Urothelium cell line (cell line): ENCODE results near the gene PLAC9.
"Not testable (repeated sequence)": the region's sequence is repeated elsewhere in the genome, so short reads cannot be mapped to it uniquely, and the experiment has no call there.

Experiments used
- DNase-seq: peaks from one replicate; pipeline ENCODE4 v3.0.0; 2011; ENCODE audit warnings: low spot score, mixed read lengths
- FAIRE-seq: peaks from 2 replicates; lab custom pipeline; 2011; peaks lifted over from hg19 to GRCh38; lab: Jason Lieb, UNC

The PLAC9 gene

DNA sequence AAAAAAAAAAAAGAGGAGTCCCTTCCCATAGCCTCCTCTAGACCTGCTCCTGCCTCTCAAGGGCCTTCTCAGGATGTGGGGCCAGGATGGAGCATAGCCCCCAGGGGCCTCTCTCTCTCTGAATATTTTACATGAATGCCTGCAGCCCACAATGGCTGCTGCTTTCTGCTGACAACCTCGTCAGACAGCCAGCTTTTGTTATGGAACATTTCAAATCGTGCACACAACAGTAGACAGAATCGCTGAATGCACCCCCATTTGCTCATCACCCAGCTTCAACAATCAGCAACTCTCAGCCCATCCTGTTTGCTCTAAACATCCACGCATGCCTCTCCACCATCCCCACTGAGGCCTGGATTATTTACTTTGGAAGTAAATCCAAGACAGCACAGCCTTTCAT, 5.4 kb downstream of the PLAC9 start:
- DNase-seq: no peak
- FAIRE-seq: no peak

DNA sequence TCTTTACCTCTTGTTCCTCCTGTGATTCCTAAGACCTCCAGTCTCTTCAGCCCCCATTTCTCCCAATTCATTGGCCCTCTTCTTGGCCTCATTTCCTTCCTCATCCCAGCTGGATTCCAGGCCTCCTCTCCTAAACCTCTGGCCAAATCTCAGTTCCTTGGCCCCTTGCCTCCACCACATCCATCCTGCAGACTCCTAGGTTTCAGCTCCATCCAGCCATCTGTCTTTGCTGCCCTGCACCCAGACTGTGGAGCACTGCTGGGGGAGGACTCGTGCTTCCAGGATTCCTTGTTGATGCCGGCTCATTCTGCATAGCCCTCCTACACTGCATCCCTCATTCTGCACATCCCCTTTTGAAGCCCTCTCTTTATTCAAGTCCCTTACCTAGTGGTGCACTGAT, 6.7 kb downstream of the PLAC9 start:
- no peak for DNase-seq
- FAIRE-seq: peak; percentile 77

DNA sequence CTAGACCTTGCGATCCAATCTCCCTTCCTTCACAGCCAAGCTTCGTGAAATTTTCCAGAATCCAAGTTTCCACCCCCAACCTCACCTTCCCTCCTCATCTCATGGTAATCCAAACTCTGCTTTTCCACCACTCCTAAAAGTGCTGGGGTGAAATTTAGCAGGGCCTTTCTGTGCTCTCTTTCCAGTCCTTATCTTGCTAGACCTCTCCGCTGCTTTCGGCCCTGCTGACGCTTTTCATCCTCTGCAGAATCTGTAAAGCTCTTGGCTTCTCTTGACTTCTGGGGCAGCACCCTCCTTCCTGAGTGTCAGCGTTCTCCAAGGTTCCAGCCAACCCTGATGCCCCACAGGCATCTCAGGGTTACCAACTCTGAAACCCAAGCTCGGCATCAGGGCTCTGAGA, 7.7 kb downstream of the PLAC9 start:
- FAIRE-seq: no peak
- no peak for DNase-seq

DNA sequence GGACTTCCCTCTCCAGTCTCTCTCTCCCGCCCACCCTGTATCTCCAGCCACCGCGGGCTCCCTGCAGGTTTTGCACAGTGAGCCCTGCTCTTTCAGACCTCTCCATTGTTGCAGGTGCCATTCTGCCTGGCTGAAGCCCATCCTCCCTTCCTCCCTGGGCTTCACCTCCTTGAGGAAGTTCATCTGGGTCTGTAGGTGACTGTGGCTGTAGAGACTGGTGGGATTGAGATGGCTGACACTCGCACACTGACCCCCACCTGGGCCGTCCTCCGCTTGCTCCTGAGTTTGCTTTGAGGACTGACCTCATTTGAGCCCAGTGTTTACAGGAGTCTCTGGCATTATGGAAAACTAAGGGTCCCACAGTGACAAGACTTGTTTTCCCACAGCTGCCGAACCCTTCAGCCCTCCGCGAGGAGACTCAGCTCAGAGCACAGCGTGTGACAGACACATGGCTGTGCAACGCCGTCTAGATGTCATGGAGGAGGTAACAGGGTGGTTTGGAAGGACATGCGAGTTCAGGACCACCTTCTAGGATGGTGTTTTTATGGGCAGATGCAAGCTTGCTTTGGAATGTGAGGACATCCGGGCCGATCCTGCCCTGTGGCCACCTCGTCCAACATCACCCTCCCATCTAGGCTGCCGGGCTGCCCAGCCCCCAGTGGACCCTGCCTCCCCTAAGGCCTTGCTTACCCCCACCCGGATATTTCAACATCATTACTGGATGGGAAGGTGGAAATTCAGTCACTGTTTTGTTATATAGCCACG, 9.3 kb downstream of the PLAC9 start:
- DNase-seq (no peak), FAIRE-seq (peak; percentile 35)

GRCh38 chr10:80144067-80144695, 11.7 kb downstream of the PLAC9 start:
- DNase-seq (no peak), FAIRE-seq (no peak)

GRCh38 chr10:80144696-80145131, 12.2 kb downstream of the PLAC9 start:
- DNase-seq (no peak), FAIRE-seq (no peak)

DNA sequence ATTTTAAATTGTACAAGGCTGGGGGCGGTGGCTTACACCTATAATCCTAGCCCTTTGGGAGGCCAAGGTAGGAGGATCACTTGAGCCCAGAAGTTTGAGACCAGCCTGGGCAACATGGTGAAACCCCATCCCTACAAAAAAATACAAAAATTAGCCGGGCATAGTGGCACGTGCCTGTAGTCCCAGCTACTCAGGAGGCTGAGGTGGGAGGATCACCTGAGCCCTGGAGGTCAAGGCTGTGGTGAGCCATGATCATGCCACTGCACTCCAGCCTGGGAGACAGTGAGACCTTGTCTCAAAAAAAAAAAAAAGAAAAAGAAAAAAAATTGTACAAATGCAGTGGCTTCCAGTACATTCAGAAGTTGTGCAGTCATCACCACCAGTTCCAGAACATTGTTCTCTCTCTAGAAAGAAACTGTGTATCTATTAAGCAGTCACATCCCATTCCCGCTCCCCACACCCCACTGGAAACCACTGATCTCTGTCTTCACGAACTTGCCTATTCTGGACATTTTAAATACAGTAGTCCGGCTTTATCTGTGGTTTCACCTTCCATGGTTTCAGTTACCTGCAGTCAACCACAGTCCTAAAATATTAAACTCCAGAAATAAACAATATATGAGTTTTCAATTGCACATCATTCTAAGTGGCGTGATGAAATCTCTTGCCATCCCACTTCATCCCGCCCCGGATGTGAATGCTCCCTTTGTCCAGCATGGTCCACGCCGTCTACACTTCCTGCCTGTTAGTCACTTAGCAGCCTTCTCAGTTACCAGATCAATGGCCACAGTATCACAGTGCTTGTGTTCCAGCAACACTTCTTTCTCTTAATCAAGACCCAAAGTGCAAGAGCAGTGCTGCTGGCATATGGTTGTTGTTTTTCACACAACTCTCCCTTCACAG, 13.1 kb downstream of the PLAC9 start:
- not testable (repeated sequence) for DNase-seq, FAIRE-seq

DNA sequence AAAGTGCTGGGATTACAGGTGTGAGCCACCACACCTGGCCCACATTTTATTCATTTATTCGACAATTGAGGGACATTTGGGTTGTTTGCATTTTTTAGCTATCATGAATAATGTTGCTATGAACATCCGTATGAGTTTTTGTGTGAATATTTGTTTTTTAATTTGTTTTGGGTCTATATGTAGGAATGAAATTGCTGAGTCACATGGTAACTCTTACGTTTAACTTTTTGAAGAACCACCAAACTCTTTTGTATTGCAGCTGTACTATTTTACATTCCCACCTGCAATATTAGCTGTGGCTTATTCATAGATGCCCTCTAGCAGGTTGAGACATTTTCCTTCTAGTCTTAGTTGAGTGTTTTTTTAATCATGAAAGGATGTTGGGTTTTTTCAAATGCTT, 14.4 kb downstream of the PLAC9 start:
- no peak for DNase-seq
- no peak for FAIRE-seq

- DNase-seq: no peak
- no peak for FAIRE-seq
Measured at GRCh38 chr10:80148166-80148805, 15.8 kb downstream of the PLAC9 start.

DNA sequence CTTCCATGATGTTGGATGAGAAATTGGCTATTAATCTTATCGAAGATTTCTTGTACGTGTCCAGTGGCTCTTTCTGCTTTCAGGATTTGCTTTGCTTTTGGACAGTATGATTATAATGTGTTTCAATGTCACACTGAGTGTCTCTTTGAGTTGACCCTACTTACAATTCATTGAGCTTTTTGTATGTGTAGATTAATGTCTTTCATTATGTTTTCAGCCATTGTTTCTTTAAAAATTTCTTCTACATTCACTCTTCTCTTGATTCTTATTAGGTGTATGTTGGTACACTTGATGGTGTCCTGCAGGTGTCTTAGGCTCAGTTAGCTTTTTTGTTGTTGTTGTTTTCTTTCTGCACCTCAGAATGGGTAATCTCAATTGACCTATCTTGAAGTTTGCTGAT, 16.6 kb downstream of the PLAC9 start:
- FAIRE-seq (no peak), DNase-seq (no peak)

- no peak for DNase-seq
- no peak for FAIRE-seq
Measured at GRCh38 chr10:80150172-80150571, 17.6 kb downstream of the PLAC9 start.

GRCh38 chr10:80152820-80153219, 20.3 kb downstream of the PLAC9 start:
- no peak for FAIRE-seq
- no peak for DNase-seq

DNA sequence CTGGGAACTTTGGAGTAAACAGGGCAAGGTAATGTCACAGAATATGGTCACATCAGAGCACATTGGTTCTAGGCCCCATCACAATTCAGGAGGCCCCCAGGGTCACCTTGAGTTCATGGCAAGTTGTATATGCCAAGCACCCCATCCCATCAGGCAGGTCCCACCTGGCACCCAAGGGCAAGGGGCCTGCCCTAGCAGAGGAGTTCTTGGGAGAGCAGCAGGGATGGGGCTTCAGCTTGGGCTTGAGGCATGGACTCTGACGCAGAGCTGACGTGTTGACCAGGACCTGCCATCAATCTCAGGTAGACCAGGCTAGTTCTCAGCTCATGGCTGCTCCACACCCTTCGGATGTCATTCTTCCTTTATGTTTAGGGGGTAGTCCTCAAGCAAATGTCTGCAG, 20.9 kb downstream of the PLAC9 start:
- FAIRE-seq (no peak), DNase-seq (no peak)

- DNase-seq (no peak), FAIRE-seq (no peak)
Measured at GRCh38 chr10:80154626-80154977, 22.1 kb downstream of the PLAC9 start.

DNA sequence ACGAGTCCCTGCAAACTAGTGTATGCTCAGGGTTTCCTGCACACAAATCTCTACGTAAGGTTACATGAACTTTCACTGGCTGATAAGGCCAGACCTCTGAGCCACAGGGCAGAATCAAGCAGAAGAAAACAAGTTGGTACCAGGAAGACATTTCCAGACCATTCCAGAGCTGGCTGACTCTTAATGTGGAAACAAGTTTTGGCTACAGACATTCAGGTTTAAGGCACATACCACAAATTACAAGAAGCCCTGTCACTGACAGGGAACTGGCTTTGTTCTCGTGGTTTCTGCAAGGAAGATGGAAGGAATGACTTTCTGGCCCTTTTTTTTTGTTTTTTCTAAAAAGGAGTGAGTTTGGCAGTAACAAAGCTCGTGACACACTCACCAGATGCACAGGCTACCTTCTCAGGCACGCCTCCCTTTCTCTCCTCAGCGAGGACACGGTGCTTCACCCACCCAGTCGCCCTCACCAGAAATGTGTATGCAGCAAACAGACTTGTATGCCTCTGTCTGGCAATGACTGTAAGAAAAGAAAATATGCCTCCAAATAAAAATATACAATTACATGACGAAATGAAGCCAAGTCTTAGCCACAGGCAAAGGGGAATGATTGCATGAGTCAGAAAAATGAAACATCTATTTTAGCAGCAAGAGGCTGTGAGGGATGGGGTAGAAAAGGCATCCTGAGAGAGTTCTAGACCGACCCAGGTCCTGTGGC, 22.6 kb downstream of the PLAC9 start:
- DNase-seq: no peak
- FAIRE-seq: no peak

- DNase-seq (no peak), FAIRE-seq (no peak)
Measured at GRCh38 chr10:80155696-80156215, 23.2 kb downstream of the PLAC9 start.

DNA sequence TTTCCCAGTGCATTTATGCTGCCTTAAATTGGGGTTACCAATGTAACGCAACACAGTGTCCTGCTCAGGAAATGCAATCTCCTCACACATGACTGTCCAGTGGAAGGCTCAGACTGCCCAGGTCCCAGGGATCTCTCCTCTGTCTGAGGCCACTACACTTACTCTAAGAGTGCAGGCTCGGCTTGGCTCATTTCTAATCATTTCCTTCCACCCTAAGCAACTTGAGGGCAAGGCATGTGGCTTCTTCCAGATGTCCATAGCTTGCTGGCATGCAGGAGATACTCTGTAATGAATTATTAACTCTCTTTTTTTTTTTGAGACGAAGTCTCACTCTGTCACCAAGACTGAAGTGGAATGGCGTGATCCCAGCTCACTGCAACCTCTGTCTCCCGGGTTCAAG, 23.7 kb downstream of the PLAC9 start:
- FAIRE-seq (no peak), DNase-seq (no peak)

GRCh38 chr10:80157561-80157960, 25.0 kb downstream of the PLAC9 start:
- no peak for FAIRE-seq
- no peak for DNase-seq

- DNase-seq: no peak
- FAIRE-seq: no peak
Measured at GRCh38 chr10:80158126-80158525, 25.6 kb downstream of the PLAC9 start.

DNA sequence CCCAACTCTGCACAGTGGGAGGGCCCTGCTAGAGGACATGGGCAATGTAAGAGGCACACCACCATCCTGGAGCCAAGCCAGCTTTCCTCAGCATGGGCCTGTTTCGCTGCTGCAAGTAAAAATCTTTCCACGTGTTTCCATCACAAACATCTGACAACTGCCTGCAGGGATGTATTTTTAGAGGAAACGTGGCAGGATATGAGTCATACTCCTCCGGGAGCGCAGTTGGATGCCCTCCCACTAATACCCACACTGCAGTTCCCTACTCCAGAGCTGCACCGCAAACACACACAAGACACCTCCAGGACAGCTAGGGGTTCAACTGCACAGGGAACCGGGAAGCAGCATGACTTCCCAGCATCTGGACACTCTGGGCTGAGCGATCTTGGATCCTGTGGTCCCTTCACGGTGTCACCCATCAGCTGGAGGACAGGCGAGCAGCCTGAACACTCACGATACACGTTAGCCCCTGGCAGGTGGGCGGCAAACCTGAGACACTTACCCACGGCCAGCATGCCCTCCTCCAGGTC, 26.1 kb downstream of the PLAC9 start:
- DNase-seq (peak; percentile 94), FAIRE-seq (peak; percentile 87)
